Measurements from ENCODE around the gene LIPC.

DNA sequence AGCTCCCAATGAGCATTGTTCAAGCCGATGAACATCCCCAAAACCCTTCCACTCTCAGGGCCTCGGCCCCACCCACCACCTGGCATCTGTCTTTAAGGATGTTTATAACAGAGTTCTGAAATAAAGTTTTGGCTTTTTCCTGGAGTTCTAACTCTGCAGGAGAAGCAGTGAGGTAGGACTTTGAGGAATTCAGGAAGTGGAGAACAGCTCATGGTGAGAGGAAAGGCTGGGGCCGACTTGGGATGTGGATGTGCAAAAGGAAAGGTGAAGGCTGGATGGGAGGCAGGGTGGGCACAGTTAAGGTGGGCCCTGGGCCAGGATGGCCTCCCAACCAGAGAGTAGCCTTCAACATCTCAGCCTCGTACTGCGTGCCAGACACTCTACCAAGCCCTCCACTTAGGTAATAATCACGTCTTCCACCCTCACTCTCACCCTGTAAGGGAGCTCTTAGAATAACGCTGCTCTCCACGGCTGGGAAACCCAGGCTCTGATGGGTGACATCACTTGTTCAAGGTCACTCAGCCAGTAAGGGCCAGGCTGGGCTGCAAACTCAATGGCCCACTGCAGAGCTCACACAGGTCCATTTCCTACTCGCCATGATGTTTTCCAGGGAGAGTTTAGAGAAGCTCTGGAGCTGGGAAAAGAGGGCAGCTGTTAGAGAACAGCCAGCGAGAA is 28.5 kb downstream of the LIPC start:
- no peak for TF ChIP-seq GATA2 (IDR thresholded peaks at IDR 0.05; ENCODE audit: low read depth, low read length)
- TF ChIP-seq GATA3 (IDR thresholded peaks at IDR 0.05; ENCODE audit: low read depth, low read length): no peak
